NCI-H524 treated with DMSO at 0.1 percent for 48 hours (cell line): ENCODE data around the gene MAVS.
"Not testable (repeated sequence)": the region's sequence is repeated elsewhere in the genome, so short reads cannot be mapped to it uniquely, and the experiment has no call there.

Source experiments
- DNase-seq: peaks from one replicate; lab custom pipeline; 2025; lab: John Stamatoyannopoulos, UW

The MAVS gene

DNA sequence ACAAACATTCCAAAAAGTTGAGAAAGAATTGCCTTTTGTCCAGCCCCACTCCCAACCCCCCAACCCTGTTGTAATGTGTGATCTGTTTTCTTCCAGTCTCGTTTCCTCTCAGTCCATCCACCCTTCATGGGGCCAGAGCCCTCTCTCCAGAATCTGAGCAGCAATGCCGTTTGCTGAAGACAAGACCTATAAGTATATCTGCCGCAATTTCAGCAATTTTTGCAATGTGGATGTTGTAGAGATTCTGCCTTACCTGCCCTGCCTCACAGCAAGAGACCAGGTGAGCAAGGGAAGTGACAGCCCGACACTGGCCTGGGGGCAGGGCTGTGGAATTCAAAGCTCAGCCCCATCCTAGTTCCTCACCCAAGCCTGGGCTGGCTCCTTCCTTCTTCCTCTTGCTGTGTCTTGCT, 7.8 kb downstream of the MAVS start:
- no peak for DNase-seq

DNA sequence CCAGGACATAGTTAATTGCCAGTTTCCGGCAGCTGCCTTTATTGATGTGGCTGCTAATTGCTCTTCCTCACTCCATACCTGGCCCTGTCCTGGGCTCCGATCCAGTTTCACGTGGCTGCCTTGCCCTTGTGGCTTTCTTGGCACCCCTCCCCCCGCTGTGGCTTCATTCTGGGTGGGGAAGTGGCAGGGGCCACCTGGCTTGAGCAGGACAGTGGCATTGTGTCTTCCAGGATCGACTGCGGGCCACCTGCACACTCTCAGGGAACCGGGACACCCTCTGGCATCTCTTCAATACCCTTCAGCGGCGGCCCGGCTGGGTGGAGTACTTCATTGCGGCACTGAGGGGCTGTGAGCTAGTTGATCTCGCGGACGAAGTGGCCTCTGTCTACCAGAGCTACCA, 10.8 kb downstream of the MAVS start:
- no peak for DNase-seq

DNA sequence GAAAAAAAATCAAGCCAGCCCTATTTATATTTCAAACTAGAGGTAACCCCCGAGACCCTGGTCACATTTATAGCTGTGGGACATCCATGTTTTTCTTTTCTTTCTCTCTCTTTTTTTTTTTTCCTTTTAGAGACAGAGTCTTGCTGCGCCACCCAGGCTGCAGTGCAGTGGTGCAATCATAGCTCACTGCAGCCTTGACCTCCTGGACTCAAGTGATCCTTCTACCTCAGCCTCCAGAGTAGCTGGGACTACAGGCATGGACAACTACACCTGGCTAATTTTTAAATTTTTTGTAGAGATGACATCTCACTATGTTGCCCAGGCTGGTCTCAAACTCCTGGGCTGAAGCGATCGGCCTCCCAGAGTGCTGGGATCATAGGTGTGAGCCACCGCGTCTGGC, 12.1 kb downstream of the MAVS start:
- DNase-seq, result no peak

DNA sequence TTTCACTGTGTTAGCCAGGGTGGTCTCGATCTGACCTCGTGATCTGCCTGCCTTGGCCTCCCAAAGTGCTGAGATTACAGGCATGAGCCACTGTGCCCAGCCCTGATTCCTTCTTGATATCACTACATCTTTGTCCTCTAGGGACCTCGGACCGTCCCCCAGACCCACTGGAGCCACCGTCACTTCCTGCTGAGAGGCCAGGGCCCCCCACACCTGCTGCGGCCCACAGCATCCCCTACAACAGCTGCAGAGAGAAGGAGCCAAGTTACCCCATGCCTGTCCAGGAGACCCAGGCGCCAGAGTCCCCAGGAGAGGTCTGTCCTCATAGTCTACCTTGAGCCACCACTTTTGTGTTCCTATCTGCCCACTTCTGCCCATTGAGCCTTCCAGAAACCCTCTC, 14.6 kb downstream of the MAVS start:
- no peak for DNase-seq

- DNase-seq, result no peak
Measured at GRCh38 chr20:3862333-3862732, 15.7 kb downstream of the MAVS start.

DNA sequence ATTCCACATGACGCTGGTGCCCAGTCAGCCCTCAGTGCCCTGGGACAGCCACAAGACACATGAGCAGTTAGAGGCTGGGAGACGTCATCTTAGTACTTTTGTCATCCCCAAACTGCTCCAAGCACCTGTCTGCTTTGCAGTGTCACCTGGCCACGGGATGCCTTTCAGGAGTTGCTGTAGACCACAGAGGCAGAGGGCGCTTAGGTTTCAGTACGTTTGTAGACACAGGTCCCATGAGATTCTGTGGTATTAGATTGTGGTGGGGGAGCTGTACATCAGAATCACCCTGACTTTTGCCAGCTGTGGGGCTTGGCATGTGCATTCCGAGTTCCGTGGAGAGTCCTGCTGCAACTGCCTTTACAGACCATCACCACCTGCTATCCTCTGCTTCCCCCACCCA, 16.7 kb downstream of the MAVS start:
- no peak for DNase-seq

- no peak for DNase-seq
Measured at GRCh38 chr20:3864518-3864917, 17.9 kb downstream of the MAVS start.

DNA sequence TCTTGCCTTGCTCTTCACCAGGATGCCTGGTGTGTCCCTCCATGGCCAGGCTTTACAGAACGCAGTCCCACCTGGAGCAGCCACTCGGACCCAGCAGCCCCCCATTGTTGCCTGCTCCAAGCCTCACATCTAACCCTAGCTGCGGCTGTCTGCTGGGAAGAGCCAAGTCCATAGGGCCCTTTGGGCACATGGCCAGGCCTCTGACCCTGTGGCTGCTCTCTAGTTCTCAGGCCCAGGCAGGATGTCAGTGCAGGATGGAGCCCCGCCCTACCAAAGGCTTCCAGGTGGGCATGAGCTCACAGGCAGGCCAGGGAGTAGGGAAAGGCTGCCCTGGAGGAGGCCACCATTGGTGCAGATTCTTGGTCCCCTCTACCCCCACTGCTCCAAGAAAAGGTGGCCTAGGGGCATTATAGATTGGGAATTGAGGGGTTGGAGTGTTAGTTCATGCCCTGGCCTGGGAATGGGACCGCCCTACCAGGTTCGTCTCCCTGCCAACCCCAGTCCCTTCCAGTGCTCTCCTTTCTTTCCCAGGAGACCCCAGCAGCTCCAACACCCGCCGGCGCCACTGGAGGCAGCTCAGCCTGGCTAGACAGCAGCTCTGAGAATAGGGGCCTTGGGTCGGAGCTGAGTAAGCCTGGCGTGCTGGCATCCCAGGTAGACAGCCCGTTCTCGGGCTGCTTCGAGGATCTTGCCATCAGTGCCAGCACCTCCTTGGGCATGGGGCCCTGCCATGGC, 18.7 kb downstream of the MAVS start:
- no peak for DNase-seq

- DNase-seq, result no peak
Measured at GRCh38 chr20:3865887-3866407, 19.3 kb downstream of the MAVS start.

DNA sequence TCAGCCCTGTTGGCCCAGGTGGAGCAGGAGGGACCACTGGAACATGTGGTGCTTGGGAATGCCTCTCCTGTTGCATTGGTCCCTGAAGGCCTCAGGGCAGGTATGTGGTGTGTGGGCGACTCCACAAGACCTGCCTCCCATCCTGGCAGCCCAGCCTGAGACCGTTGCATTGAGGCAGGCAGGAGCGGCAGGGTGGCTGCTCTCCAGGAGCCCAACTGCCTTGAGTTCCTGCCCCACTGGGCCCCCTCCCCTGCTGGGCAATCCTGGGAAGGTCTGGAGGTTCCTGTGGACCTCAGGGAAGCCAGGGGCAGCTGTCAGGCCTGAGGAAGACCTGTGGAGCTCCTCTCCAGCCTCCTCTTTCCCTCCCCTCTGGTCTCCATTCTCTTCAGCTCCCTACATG, 19.8 kb downstream of the MAVS start:
- DNase-seq, result no peak

- DNase-seq, result no peak
Measured at GRCh38 chr20:3867802-3868201, 21.2 kb downstream of the MAVS start.

DNA sequence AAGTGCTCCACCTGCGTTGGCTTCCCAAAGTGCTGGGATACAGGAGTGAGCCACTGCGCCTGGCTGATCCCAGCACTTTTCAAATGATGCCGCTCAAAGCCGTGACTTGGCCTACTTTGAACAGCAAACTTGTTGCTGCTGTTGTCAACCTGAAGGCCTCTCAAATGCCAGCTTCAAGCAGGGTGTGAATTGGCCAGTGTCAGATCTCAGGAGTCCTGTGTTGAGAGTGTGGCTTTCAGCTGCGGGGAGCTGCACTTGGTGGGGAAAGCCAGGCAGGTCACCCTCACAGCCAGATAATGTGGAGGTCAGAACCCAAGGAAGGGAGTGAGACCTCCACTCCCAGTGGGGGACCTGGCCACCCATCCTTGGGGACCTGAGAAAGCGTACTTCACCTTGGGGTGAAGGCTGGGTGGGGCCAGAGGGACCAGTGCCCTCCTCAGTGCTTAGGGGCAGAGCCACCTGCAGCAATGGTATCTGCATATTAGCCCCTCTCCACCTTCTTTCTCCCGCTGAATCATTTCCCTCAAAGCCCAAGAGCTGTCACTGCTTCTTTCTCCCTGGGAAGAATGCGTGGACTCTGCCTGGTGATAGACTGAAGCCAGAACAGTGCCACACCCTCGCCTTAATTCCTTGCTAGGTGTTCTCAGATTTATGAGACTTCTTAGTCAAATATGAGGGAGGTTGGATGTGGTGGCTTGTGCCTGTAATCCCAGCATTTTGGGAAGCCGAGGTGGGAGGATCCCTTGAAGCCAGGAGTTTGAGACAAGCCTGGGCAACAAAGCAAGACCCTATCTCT, 23.4 kb downstream of the MAVS start:
- no peak for DNase-seq

- peak; percentile 99 for DNase-seq
Measured at GRCh38 chr20:3871550-3872265, 25.1 kb downstream of the MAVS start.

GRCh38 chr20:3873507-3873906, 26.9 kb downstream of the MAVS start:
- DNase-seq, result no peak

DNA sequence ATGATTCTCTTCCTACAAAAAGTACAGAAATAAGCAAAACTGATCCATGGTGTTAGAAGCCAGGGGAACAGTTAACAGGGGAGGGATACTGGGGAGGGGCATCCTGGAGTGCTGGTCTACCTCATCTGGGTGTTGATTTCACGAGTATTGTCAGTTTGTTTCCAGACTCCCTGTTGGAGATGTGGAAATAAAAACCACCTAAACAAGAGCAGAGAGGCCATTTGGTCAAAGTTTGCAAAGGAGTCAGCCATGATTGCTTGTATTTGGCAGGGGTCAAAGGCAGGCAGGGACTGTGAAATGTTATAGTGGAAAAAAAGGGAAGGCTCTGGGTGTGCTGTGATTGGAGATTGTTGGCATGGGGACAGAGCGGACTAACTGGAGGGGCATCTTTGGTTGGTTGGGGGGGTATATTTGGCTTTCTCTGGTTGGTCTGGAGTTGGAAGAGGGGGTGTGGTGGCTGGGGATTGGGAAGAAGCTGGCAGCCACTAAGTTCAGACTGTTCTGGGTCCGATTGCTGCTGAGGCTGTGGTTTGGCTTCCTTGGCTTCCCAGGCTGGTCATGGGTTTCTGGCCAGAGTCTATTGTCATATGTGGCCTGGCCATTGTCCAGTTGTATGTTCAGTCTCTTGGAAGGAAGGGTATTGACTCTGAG, 27.7 kb downstream of the MAVS start:
- no peak for DNase-seq

DNA sequence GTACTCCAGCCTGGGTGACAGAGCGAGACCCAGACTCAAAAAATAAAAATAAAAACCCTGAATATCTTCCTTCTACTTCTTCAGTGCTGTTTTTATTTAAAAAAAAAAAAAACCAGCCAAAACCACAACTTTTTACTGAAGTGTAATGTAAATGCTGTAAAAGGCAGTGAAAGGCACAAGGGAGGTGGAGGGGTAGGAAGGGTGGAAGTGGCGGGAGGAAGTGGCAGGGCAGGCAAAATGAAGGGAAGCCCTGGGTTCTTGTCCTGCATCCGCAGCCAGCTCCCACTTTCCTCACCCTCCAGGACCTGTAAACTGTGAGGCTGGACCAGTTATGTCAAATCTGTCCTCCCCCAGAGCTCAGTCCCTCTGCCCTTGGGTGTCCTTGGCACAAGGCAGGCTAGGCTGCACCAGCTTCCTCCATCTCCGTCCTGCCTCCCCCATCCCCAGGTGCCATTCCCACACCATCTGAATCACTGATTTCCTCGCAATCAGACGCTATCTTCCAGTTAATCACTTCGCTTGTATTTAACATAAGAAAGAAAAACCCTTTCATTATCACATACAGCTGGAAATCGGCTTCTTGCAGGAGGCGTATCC, 28.8 kb downstream of the MAVS start:
- DNase-seq, result no peak

GRCh38 chr20:3876000-3876399, 29.4 kb downstream of the MAVS start:
- no peak for DNase-seq

GRCh38 chr20:3876676-3877075, 30.0 kb downstream of the MAVS start:
- DNase-seq, result no peak

DNA sequence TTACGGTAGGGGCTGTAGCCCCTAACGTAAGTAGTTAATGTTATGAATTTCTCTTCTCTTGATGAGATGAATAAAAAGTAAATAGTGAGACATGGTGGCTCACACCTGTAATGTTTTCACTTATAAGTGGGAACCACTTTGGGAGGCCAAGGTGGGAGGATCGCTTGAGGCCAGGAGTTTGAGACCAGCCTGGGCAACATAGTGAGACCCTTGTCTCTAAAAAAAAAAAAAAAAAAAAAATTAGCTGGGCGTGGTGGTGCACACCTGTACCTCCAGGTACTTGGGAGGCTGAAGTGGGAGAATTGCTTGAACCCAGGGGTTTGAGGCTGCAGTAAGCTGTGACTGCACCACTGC, 32.3 kb downstream of the MAVS start:
- not testable (repeated sequence) for DNase-seq

- DNase-seq, result no peak
Measured at GRCh38 chr20:3885715-3886114, 39.1 kb downstream of the MAVS start.

GRCh38 chr20:3887876-3888620, 41.4 kb downstream of the MAVS start:
- DNase-seq, result no peak
